H1 (cell line): Measurements from ENCODE around the gene GTF2F1. TPM values are rescaled to one million over a fixed set of nuclear protein-coding genes. Genes with fewer than 3 reads are reported as not detected.
A peak's percentile ranks its signal among the peaks of the same experiment; 100 is the strongest.

ENCODE experiments used
- BCL11A ChIP-seq, 2 experiments: IDR thresholded peaks; one replicate each; pipeline ENCODE4 v1.6.1; 2011; ENCODE audit warnings: low read depth in 2 of 2, low read length in 2 of 2, mild to moderate bottlenecking in 2 of 2
- CHD1 ChIP-seq: IDR thresholded peaks from 2 replicates; pipeline ENCODE4 v1.6.1; 2012; ENCODE audit warnings: low read depth, low read length, improper control_type of control experiment
- CREB1 ChIP-seq: IDR thresholded peaks from 2 replicates; pipeline ENCODE4 v1.6.1; 2012; ENCODE audit warnings: inconsistent platforms
- EP300 ChIP-seq, 2 experiments: IDR thresholded peaks; 1 replicate in 1 of 2; 2 replicates in 1 of 2; pipeline ENCODE4 v1.6.1; 2011 to 2012; ENCODE audit warnings: low read depth in 2 of 2, low read length in 2 of 2, mild to moderate bottlenecking in 2 of 2, borderline replicate concordance in 1 of 2, inconsistent platforms in 1 of 2, moderate library complexity in 1 of 2
- FOSL1 ChIP-seq: IDR thresholded peaks from 2 replicates; pipeline ENCODE4 v1.6.1; 2011; ENCODE audit warnings: mild to moderate bottlenecking, low read depth, low read length, moderate library complexity; ENCODE audit not compliant: insufficient read depth
- GTF2F1 ChIP-seq: IDR thresholded peaks from 2 replicates; pipeline ENCODE4 v1.6.1; 2012; ENCODE audit warnings: low read depth, low read length, improper control_type of control experiment, borderline replicate concordance
- HDAC6 ChIP-seq: IDR thresholded peaks from one replicate; pipeline ENCODE4 v1.7.1; 2012; ENCODE audit warnings: low read depth, mild to moderate bottlenecking, inconsistent platforms, low read length, moderate library complexity
- KDM1A ChIP-seq: fragments of 200-600, 300-600 bp; sonication (generic); IDR thresholded peaks from 2 replicates; pipeline ENCODE4 v1.7.1; 2016; ENCODE audit warnings: mild to moderate bottlenecking, low read length, borderline replicate concordance
- KDM5A ChIP-seq: fragments of 200-600 bp; IDR thresholded peaks from 2 replicates; pipeline ENCODE4 v1.7.1; 2012; ENCODE audit warnings: mild to moderate bottlenecking, low read length, inconsistent platforms, mixed read lengths
- POLR2A ChIP-seq, 2 experiments: IDR thresholded peaks; 1 replicate in 1 of 2; 2 replicates in 1 of 2; pipeline ENCODE4 v1.6.1; 2011; ENCODE audit warnings: low read depth in 2 of 2, low read length in 2 of 2, mild to moderate bottlenecking in 2 of 2; ENCODE audit errors: control extremely low read depth in 1 of 2
- RBBP5 ChIP-seq: IDR thresholded peaks from 2 replicates; pipeline ENCODE4 v1.7.1; 2012; ENCODE audit warnings: low read depth, mild to moderate bottlenecking, inconsistent platforms, low read length, moderate library complexity, borderline replicate concordance
- SIX5 ChIP-seq: IDR thresholded peaks from 2 replicates; pipeline ENCODE4 v1.6.1; 2011; ENCODE audit warnings: mild to moderate bottlenecking, low read depth, low read length
- SP1 ChIP-seq: IDR thresholded peaks from 2 replicates; pipeline ENCODE4 v1.6.1; 2011; ENCODE audit warnings: low read depth, low read length
- SRF ChIP-seq: IDR thresholded peaks from 2 replicates; pipeline ENCODE4 v1.6.1; 2011; ENCODE audit warnings: mild to moderate bottlenecking, low read depth, low read length, moderate library complexity
- ZNF274 ChIP-seq: IDR thresholded peaks from 2 replicates; pipeline ENCODE4 v1.7.0; 2012; ENCODE audit warnings: low read length, borderline replicate concordance; ENCODE audit errors: extremely low read depth
- polyA plus RNA-seq, 7 experiments: library from polyadenylated mRNA; depleted of rRNA in 3 of 7; stranded (reverse) in 5 of 7; unstranded in 2 of 7; fragments of >200 nt in 5 of 7; fragments of 200-250 nt in 2 of 7; gene quantifications; 1 replicate in 5 of 7; 2 replicates in 1 of 7; 4 replicates in 1 of 7; pipeline versions ENCODE4 v1.2.1 to v1.2.3, GENCODE V29; 2011 to 2013; ENCODE audit warnings: missing spikeins in 2 of 7, mixed read lengths in 2 of 7
- total RNA-seq: library from RNA; stranded (reverse); fragmentation: NEBNext Ultra II Directional; extraction: Animal tissue kit (Norgen Biotek cat#: 25700); gene quantifications from 2 replicates; pipeline ENCODE4 v1.2.1, GENCODE V29; 2021
- TF ChIP-seq, protein P1 (sequence below): IDR thresholded peaks from 2 replicates; pipeline ENCODE4 v1.6.1; 2011; ENCODE audit warnings: low read depth, mild to moderate bottlenecking, low read length; ENCODE audit not compliant: insufficient read depth
- TF ChIP-seq, protein P2 (sequence below): IDR thresholded peaks from 2 replicates; pipeline ENCODE4 v1.6.1; 2011; ENCODE audit warnings: low read length, improper control_type of control experiment

GTF2F1 gene
- total and polyA plus RNA-seq, 2 of the 8 experiments (the other 6 are each of a cell fraction or from before 2014, with no cell fraction given) = 29.3 to 56.3 TPM

- no peak for TF ChIP-seq FOSL1
- TF ChIP-seq HDAC6 = no peak
- peak; percentile 38 to 75 for TF ChIP-seq POLR2A (IDR thresholded peaks at IDR 0.05; ENCODE audit: control extremely low read depth in 1 of 2, low read depth in 2 of 2, low read length in 2 of 2)
- TF ChIP-seq RBBP5 = no peak
- TF ChIP-seq GTF2F1 = no peak
- TF ChIP-seq KDM5A = no peak
- no peak for TF ChIP-seq CHD1
- no peak for TF ChIP-seq ZNF274
- TF ChIP-seq, protein P1, sequence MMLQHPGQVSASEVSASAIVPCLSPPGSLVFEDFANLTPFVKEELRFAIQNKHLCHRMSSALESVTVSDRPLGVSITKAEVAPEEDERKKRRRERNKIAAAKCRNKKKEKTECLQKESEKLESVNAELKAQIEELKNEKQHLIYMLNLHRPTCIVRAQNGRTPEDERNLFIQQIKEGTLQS = no peak
- no peak for TF ChIP-seq SRF
- TF ChIP-seq BCL11A (IDR thresholded peaks at IDR 0.05; ENCODE audit: low read depth in 2 of 2, low read length in 2 of 2) = no peak
- TF ChIP-seq SIX5 = no peak
- no peak for TF ChIP-seq KDM1A
- TF ChIP-seq EP300 (IDR thresholded peaks at IDR 0.05; ENCODE audit: borderline replicate concordance in 1 of 2, low read depth in 2 of 2, low read length in 2 of 2) = no peak
- TF ChIP-seq, protein P2, sequence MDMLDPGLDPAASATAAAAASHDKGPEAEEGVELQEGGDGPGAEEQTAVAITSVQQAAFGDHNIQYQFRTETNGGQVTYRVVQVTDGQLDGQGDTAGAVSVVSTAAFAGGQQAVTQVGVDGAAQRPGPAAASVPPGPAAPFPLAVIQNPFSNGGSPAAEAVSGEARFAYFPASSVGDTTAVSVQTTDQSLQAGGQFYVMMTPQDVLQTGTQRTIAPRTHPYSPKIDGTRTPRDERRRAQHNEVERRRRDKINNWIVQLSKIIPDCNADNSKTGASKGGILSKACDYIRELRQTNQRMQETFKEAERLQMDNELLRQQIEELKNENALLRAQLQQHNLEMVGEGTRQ = no peak
- TF ChIP-seq SP1 = no peak
- TF ChIP-seq CREB1 = no peak
These were observed 19.6 kb upstream of the GTF2F1 start (continued) for GRCh38 chr19:6412447-6413091.
